GM19452 (cell line): Measurements from ENCODE around the gene PAX6.

Experiments
- ATAC-seq: cut with Tn5 transposase; IDR thresholded peaks from one replicate; pipeline ENCODE4 v1.9.1; 2021; ENCODE audit not compliant: unreplicated experiment

PAX6 gene

DNA sequence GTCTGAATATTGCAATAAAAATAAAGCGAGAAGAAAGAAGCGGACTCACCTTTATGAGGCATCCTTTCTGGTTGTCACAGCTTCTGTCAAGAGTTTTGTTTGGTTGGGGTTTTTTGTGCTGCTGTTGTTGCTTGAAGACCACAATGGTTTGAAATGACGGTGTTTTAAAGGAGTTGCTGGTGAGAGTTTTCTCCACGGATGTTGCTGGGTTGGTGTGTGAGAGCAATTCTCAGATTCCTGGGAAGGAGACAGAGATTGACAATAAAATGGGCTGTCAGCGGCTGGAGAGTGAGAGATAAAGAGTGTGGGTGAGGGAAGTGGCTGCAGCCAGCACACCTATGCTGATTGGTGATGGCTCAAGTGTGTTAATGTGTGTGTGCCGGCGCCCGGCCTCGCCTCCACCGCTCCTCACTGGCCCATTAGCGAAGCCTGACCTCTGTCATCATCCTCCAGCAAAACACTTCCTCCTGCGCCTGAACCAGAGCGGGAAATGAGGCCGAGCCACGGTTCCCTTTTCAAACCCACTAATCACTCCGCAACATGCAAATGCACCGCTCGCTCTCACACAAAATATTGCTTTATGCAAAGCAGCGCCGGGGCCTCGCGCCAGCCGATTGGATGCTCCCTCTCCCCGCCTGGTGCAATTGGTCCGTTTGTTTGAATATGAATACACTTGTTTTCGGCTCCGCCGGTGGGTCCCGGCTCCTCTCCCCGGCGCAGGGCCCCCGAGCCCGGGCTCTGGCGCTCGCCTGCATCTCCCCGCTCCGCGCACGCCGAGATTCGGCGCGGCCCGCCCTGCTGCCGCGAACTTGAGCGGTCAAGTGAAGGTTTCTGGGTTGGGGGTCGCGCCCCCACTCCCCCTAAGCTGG lies at the start of gene PAX6:
Gene PAX6, minus strand, starts transcription at position 544 of the 869 bp plus-strand sequence. CDS start 4,911 bp downstream, outside the sequence.
- ATAC-seq = peak; percentile 69

GRCh38 chr11:31860391-31860790 lies 49.3 kb upstream of the PAX6 start:
- no peak for ATAC-seq

DNA sequence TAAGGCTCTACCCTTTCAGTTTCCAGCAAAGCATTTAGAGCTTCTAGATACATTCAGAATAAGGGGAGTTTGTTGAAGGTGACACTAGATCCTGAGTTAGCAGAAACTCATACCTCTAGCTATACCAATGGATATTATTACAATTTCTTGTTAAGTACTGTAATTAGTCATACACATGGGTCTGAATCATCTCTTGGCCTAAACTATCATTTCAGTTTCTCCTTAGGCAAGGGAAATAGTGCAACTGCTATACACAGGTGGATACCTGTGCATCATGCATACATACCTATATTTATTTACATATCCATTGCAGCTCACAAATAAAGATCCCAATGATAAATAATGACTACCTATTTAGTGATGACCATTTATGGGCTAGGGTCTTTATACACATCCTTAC lies 45.1 kb upstream of the PAX6 start:
- no peak for ATAC-seq

GRCh38 chr11:31855466-31855865 lies 44.3 kb upstream of the PAX6 start:
- no peak for ATAC-seq

DNA sequence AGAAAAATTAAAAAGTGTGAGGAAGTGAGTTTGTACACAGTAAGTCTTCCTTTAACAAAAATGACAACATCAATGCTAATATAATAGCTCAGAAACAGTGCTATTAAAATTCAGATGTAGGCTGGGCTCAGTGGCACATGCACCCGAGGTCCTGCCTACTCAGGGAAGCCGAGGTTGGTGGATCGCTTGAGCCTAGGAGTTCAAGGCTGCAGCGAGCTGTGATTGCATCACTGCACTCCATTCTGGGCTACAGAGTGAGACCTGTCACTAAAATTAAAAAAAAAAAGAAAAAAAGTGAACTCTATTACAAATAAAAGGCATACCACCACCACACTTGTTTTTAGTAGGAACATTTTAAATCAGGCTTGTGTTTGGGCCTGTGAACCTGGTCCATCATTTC lies 39.2 kb upstream of the PAX6 start:
- no peak for ATAC-seq

DNA sequence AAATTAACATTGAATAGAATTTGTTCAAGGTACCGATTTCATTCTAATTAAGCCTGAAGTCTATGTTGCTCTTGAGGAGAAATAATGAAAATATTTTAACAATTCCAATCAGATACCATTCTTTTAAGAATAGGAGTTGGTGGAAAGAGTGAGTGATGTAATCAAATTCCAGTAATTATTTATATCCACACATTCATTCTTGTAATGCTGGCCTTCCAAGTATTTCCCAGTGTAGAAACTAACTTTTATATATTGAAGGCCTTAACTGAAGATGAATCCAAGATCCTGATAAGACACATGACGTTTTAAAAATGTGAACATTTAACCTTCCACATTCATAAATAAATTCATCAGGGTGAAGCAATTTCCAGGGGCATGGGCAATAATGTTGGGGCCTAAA lies 36.6 kb upstream of the PAX6 start:
- ATAC-seq = no peak

GRCh38 chr11:31845331-31845730 lies 34.2 kb upstream of the PAX6 start:
- ATAC-seq = no peak

GRCh38 chr11:31844351-31844750 lies 33.2 kb upstream of the PAX6 start:
- no peak for ATAC-seq

GRCh38 chr11:31841435-31841834 lies 30.3 kb upstream of the PAX6 start:
- no peak for ATAC-seq

DNA sequence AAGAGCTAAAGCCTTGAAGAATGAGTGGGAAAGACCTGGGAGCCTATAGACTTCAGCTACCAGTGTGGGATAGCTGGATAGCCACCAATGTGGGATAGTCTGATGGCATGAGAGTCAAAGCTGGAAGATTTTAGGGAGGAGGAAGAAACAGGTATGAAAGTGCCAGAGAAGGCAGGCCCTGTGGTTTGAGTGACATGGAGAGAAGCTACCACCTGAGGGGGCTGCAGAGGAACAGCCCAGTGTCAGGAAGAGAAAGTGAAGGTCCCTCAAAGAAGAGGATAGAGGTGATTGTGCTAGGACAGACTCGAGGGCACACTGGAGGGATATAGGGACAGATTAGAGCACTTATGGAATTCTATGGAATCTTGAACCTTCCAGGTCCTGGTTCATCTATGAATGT lies 23.1 kb upstream of the PAX6 start:
- ATAC-seq = no peak

DNA sequence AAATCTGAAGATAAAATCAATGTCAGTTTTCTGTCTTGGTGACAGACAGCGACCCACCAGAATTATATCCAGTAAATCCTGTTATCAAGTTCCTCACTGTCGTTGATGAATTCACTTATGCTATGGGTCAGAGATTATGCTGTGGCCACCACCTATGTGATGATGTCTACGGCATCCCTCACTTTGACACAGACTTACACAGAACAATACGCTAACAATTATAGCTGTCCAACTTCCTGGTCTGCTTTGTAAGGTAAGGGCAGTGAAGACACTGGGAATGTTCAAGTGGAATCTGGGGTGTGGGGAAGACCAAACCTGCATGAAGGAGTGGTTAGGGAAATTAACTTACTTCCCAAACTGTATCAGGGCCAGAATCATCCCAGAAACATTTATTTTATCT lies 19.3 kb upstream of the PAX6 start:
- no peak for ATAC-seq

DNA sequence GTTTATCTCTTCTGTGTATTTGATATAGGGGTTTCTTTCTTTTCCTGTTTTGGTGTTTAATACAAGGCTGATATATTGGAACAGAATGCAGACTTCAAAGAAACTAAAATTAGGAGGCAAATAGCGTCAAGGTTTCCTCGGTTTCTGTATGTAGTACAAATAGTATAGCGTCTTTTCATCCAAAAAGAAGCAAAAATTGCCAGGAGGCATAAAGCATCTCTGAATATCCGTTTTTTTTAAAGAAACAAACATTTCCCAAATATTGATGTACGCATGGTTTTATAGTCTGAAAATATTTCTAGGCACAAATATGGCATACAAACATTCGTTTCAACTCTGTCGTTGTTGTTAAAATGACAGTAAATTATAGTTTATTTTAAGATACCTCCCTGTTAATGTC lies 17.1 kb upstream of the PAX6 start:
- ATAC-seq = no peak

DNA sequence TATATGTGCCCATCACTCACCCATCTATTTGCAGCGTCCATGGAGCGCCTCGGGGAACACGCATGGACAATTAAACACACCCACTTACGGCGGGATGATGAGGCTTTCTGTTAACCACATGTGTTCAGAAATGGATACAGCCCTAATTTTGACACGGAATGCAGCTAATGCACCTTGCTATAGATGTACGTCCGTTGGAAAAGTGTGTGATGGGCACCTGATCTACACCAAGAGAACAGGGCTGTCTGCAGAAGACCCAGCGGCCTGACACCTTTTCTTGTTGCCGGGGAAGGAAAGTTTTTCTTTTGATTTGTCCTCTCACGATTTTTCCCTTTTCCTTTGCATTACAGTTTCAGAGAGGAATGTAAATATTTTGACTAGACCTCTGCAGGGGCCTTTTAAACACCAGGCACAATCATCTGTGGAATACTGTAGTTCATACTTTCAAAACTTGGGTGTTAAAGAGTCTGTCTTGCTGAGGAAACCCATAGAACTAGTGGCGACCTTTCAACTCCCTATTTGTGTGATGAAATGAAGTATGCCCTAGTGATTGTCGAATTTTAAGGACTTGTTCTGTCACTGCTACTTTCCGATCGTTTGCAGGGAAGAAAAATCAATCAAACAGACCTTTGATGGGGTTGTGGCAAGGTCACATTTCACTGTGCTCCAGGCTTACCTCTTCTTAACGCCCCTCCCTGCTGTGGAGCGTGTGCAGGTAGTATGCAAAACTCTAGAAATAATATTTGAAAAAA lies 16.5 kb upstream of the PAX6 start:
- ATAC-seq = no peak

- no peak for ATAC-seq
Measured at GRCh38 chr11:31826536-31827438, 15.7 kb upstream of the PAX6 start.

DNA sequence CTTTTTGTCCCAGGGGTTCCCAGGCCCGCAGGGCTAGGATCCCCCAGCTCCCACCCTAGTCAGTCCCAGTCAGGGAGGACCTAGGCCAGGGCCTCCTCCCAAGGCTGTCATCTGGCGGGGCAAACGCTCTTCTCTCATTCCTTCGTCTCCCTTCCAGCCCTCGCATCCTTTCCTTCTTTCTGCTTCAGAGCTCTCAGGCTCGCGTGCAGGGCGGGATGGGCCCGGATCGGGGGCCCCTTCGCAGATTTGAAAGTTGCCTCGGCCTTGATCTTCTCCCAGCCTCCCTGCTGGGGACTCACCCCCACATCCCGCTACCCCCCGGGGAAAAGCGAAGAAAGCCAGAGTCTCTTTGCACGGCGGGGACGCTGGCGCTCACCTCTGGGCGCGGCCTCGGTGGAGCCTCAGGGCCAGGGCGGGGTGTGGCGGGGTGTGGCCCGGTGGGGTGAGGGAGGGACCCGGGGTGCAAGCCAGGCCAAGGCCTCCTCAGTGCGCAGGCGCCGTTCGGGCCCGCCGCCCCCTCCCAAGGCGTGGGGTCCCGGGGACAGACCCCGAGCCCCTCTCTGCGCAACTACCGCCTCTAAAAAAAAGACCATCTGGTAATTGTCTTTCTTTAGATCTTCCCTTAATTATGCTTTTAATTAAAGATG lies 14.8 kb upstream of the PAX6 start:
- no peak for ATAC-seq

GRCh38 chr11:31824879-31825837 lies 14.0 kb upstream of the PAX6 start:
- no peak for ATAC-seq

- ATAC-seq = no peak
Measured at GRCh38 chr11:31824332-31824878, 13.3 kb upstream of the PAX6 start.

DNA sequence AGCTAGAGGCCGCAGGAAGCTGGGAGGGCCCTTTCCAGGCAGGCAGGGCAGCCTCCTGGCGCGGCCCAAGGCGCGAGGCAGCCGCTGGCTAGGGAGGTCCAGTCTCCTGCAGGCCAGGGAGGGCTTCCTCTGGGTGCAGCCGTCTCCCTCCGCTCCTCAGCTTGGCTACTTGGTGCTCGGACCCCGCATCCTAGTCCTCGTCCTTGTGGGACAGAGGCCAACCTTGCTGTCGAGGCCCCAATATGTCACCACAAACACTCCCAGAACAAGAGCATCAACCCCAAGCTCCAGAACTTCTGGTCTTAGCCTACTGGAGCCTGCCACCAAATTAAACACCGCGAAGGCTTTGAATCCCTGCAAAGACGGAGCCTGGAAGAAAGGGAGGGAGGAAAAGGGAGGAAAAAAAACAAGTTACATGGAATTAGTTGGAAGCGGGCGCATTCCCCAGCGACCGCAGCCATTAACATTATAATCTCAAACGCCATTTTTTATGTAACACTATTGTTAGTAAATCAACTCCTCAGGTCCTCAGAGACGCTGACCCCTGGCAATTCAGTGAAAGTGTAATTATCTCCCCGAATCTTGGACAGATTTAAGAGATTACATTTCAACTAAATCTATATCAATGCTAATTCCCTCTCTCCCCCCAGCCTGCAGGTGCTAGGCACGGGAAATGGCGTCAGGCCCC lies 12.7 kb upstream of the PAX6 start:
- no peak for ATAC-seq
